NCI-H1092 (cell line): Measurements from ENCODE around the gene HUWE1.
A peak's percentile ranks its signal among the peaks of the same experiment; 100 is the strongest.

Source experiments
- DNase-seq: peaks from one replicate; lab custom pipeline; 2025; lab: John Stamatoyannopoulos, UW

HUWE1 gene

DNA sequence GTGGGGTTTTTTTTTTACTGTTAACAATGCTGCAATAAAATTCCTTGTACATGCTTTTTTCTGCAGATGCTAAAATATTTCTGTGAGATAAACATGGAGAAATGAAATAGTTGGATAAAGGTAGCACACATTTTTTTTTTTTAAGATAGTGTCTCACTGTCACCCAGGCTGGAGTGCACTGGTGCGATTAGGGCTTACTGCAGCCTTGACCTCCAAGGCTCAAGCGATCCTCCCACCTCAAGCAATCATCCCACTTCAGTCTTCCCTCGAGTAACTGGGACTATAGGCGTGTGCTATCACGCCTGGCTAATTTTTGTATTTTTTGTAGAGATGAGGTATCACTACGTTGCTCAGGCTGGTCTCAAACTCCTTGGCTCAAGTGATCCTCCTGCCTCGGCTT, 1.8 kb upstream of the HUWE1 start:
- DNase-seq: no peak

DNA sequence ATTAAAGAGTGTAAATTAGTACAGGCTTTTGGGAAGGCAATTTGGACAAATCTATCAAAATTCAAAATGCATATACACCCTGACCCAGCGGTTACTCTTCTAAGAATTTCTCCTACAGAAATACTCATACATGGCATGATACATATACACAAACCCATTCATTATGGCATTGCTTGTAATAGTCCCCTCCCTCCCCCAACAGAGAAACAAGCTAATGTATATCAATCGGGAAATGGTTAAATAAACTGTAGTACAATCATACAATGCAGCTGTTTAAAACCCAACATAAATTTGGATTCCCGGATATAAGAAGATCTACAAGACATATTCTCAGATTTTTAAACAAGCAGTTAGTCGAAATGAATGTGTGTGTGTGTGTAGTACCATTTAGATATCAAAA, 808 bp downstream of the HUWE1 start:
- no peak for DNase-seq

GRCh38 chrX:53684415-53685192, 1.9 kb downstream of the HUWE1 start:
- DNase-seq: no peak

GRCh38 chrX:53683556-53684414, 2.7 kb downstream of the HUWE1 start:
- DNase-seq: peak; percentile 99

- DNase-seq: peak; percentile 46
Measured at GRCh38 chrX:53682885-53683555, 3.5 kb downstream of the HUWE1 start.

GRCh38 chrX:53681661-53682060, 4.9 kb downstream of the HUWE1 start:
- DNase-seq: no peak

GRCh38 chrX:53678667-53679066, 7.9 kb downstream of the HUWE1 start:
- DNase-seq: no peak

DNA sequence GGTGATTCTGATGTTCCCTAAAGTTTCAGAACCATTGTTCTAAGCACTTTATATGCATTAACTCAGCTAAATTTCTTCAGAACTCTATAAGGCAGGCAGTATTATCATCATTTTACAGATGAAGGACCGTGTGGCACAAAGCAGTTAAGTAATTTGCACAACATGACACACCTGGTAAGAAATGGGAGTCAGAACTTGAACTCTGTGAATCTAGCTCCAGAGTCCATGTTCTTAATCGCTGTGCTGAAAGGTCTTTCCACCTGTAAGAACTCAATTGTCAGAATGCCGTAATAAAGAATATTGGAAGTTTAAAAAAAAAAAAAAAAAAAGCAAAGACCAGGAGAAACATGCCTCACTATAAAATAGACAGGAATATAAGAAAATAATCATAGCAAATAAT, 9.2 kb downstream of the HUWE1 start:
- no peak for DNase-seq

GRCh38 chrX:53674581-53674980, 11.9 kb downstream of the HUWE1 start:
- no peak for DNase-seq

DNA sequence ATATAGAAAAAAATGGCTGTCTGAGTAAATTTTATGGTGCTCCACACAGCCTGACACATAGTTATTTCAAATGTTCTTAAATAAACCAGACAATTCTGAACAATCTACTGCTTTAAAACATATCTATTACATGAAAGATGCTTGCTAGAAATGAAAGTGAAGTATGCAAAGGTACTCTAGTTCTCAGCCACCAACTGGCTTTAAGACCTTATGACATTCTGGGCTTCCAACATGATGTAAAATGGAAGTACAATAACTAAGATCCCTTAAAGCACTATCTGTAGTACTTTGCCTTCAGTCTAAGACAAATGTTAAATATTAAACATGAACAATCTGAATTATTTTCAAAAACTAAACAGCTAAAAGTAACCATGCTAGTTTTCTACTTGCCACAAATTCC, 17.3 kb downstream of the HUWE1 start:
- no peak for DNase-seq

DNA sequence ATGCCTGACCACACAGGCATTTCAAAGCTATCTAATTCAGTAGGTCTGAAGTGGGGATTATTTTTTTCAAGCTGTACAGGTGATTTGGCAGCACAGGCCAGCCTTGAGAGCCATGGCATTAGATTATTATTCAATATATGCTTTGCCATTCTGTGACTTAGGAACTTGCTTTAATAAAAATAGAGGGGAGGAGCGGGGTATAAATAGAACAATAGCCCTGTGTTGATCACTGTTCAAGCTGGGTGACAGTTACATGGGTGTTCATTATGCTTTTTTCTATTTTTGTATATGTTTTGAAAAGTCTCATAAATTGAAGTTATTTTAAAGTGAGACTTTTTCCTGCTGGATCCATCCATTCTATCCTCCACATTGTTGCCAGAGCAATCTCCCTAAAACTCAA, 20.3 kb downstream of the HUWE1 start:
- no peak for DNase-seq

DNA sequence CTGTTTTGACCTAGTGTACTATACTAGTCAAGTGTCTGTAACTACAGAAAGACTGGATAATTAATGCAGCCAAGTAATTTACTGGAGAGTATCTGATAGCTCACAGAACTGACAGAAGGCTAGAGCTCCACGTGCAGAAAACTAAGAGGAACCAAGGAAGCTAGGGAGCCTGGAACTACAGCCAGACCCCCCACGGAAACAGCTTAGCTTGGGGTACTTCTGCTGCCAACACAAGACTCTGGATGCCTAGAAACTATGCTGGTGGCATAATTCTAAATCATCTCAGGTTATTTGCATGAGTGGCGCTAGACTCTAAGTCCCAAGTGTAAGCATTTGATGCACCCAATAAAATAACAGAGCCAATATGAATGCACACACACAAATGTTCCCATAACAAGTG, 26.5 kb downstream of the HUWE1 start:
- DNase-seq: no peak

- no peak for DNase-seq
Measured at GRCh38 chrX:53659039-53659438, 27.5 kb downstream of the HUWE1 start.

DNA sequence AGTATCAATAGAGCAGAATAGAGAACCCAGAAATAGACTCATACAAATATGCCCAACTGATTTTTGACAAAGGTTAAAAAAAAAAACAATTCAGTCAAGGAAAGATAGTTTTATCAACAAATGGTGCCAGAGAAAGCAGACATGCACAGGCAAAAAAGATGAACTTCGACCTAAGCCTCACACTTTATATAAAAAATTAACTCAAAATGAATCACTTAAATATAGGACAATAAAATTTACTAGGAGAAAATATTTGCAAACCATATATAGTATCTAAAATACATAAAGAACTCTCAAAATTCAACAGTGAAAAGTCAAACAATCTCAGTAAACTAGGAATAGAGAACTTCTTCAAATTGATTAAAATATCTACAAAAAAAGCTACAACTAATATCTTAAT, 29.7 kb downstream of the HUWE1 start:
- DNase-seq: no peak

DNA sequence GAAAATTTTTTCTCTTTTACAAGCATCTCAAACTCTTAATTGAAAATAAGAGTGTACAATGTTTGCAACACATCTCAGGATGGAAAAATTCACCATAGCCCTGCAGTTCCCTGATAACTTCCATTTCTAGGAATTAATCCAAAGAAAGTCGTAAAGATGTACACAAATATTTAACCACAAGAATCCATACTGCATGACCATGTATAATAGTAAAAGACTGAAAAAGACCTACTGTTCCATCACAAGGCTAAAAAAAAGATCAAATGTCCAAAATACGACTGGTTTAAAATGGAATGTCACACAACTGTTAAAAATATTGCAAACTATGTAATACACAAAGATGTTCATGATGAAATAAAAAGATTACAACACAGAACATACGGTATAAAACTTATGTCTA, 32.1 kb downstream of the HUWE1 start:
- no peak for DNase-seq

GRCh38 chrX:53644751-53645150, 41.8 kb downstream of the HUWE1 start:
- no peak for DNase-seq

GRCh38 chrX:53642337-53642736, 44.2 kb downstream of the HUWE1 start:
- no peak for DNase-seq

GRCh38 chrX:53639257-53639656, 47.3 kb downstream of the HUWE1 start:
- no peak for DNase-seq

DNA sequence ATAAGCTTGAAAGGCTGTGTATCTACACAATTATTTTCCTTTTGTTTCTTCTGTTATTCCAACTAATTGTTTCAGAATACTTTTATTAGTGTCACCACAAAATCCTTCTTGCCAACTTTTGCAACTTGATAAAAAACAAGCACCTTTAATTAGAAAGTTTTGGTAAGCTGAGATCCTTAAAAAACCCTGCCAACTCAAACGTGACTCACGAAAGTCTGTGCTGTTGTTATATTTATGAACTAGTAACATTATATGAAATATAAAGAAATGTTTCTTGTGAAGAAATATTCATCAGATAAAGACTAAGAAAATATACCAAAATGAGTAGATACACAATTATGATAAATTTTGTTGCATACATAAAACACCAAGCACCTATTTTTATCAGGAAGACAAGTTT, 49.0 kb downstream of the HUWE1 start:
- DNase-seq: no peak

- no peak for DNase-seq
Measured at GRCh38 chrX:53631156-53631555, 55.4 kb downstream of the HUWE1 start.

DNA sequence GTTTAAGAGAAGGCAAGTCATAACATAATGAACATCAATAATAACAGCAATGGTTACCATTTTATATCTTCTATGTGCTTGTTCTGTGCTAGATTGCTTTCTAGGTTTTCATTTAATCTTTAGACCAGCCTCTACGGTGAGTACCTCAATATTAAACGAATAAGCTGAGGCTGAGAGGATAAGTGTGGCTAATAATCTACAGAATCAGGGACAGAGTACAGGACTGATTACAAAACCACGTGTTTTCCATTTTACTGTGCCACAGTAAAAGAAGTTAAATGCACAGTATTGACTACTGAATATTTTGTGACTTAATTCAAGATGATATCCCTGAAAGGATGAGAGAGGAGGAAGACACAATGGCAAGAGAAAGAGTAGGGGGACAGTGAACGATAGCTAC, 56.3 kb downstream of the HUWE1 start:
- DNase-seq: no peak

GRCh38 chrX:53622431-53622830, 64.1 kb downstream of the HUWE1 start:
- no peak for DNase-seq

DNA sequence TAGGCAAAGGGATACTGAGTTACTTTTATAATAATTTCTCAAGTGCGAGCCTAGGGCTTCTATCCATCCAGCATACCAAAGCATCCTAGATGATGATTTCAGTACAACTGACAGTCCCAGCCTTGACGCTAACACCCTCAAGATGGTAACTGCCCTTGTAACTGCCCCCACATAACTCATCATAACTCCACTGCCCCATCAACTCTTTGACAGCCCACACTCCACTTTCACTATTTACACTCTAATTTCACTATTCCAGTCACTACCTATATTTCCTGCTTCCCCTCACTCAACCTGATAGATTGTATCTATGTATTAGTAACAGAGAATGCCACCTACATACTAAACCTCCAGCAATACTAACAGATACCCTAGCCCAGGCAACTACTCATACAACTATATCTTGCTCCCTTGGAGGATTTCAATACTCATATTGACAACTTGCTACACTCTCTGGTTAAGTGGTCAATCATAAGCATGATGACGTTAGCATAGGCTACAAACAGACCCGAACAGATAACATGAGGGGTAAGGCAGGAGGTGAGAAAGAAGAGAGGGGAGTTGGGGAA, 65.0 kb downstream of the HUWE1 start:
- DNase-seq: no peak
